ENCODE results near the gene IFNA10.
A peak's percentile ranks its signal among the peaks of the same experiment; 100 is the strongest.
"Not testable (repeated sequence)": the region's sequence is repeated elsewhere in the genome, so short reads cannot be mapped to it uniquely, and the experiment has no call there.

The IFNA10 gene

GRCh38 chr9:21207043-21207442 is at the start of gene IFNA10:
TSS of gene IFNA10 (minus strand) at chr9:21207143. CDS start at chr9:21207097, 46 bp downstream.
- H3K9me3 ChIP-seq (ENCODE audit: insufficient read depth, low read length); H3K4me1 ChIP-seq (ENCODE audit: insufficient read depth, insufficient read length); H3K9ac ChIP-seq (ENCODE audit: insufficient read length, low read depth); DNase-seq (ENCODE audit: low read depth, low spot score); H3K36me3 ChIP-seq (ENCODE audit: insufficient read depth, insufficient read length, low read length); H3K4me3 ChIP-seq (ENCODE audit: insufficient read length, low read depth); H3K27me3 ChIP-seq (ENCODE audit: insufficient read depth, insufficient read length): not testable (repeated sequence)

GRCh38 chr9:21255538-21256212 is 48.7 kb upstream of the IFNA10 start:
- TF ChIP-seq SUZ12 (IDR thresholded peaks at IDR 0.05; ENCODE audit: extremely low read depth, insufficient read depth, insufficient read length) (no peak), ZNF274 (IDR thresholded peaks at IDR 0.05; ENCODE audit: low read depth, low read length) (no peak), YY1 (IDR thresholded peaks at IDR 0.05; ENCODE audit: insufficient read depth, insufficient read length) (no peak)
- DNase-seq (ENCODE audit: low read depth, low spot score), result no peak
- Histone ChIP-seq H3K4me1 (ENCODE audit: insufficient read depth, insufficient read length) (peaks cover 2% of the 10 kb centered on the region), H3K9me3 (ENCODE audit: insufficient read depth, low read length) (peaks cover 19% of the 10 kb centered on the region), H3K27me3 (ENCODE audit: insufficient read depth, insufficient read length) (no peaks in the 10 kb centered on the region), H3K4me3 (ENCODE audit: insufficient read length, low read depth) (no peak overlapping the region), H3K36me3 (ENCODE audit: insufficient read depth, insufficient read length, low read length) (no peaks in the 10 kb centered on the region), H3K9ac (ENCODE audit: insufficient read length, low read depth) (no peak overlapping the region)

GRCh38 chr9:21252721-21253547 is 46.0 kb upstream of the IFNA10 start:
- H3K27me3 ChIP-seq (ENCODE audit: insufficient read depth, insufficient read length), result no peaks in the 10 kb centered on the region
- TF ChIP-seq YY1 (IDR thresholded peaks at IDR 0.05; ENCODE audit: insufficient read depth, insufficient read length), result no peak
- no peak for TF ChIP-seq ZNF274 (IDR thresholded peaks at IDR 0.05; ENCODE audit: low read depth, low read length)
- no peak for TF ChIP-seq SUZ12 (IDR thresholded peaks at IDR 0.05; ENCODE audit: extremely low read depth, insufficient read depth, insufficient read length)
- H3K9me3 ChIP-seq (ENCODE audit: insufficient read depth, low read length), result peaks cover 6% of the 10 kb centered on the region
- no peak overlapping the region for H3K9ac ChIP-seq (ENCODE audit: insufficient read length, low read depth)
- H3K4me3 ChIP-seq (ENCODE audit: insufficient read length, low read depth), result no peak overlapping the region
- peaks cover 2% of the 10 kb centered on the region for H3K4me1 ChIP-seq (ENCODE audit: insufficient read depth, insufficient read length)
- peak; percentile 22 for DNase-seq (ENCODE audit: low read depth, low spot score)
- no peaks in the 10 kb centered on the region for H3K36me3 ChIP-seq (ENCODE audit: insufficient read depth, insufficient read length, low read length)

GRCh38 chr9:21251638-21252037 is 44.7 kb upstream of the IFNA10 start:
- no peaks in the 10 kb centered on the region for H3K36me3 ChIP-seq (ENCODE audit: insufficient read depth, insufficient read length, low read length)
- TF ChIP-seq YY1 (IDR thresholded peaks at IDR 0.05; ENCODE audit: insufficient read depth, insufficient read length), result no peak
- no peak for TF ChIP-seq SUZ12 (IDR thresholded peaks at IDR 0.05; ENCODE audit: extremely low read depth, insufficient read depth, insufficient read length)
- no peaks in the 10 kb centered on the region for H3K9me3 ChIP-seq (ENCODE audit: insufficient read depth, low read length)
- no peak for DNase-seq (ENCODE audit: low read depth, low spot score)
- no peak overlapping the region for H3K4me3 ChIP-seq (ENCODE audit: insufficient read length, low read depth)
- peaks cover 2% of the 10 kb centered on the region for H3K4me1 ChIP-seq (ENCODE audit: insufficient read depth, insufficient read length)
- no peak overlapping the region for H3K9ac ChIP-seq (ENCODE audit: insufficient read length, low read depth)
- no peaks in the 10 kb centered on the region for H3K27me3 ChIP-seq (ENCODE audit: insufficient read depth, insufficient read length)

- H3K27me3 ChIP-seq (ENCODE audit: insufficient read depth, insufficient read length), result no peaks in the 10 kb centered on the region
- H3K4me3 ChIP-seq (ENCODE audit: insufficient read length, low read depth), result no peak overlapping the region
- no peaks in the 10 kb centered on the region for H3K36me3 ChIP-seq (ENCODE audit: insufficient read depth, insufficient read length, low read length)
- H3K9me3 ChIP-seq (ENCODE audit: insufficient read depth, low read length), result no peaks in the 10 kb centered on the region
- no peak for DNase-seq (ENCODE audit: low read depth, low spot score)
- TF ChIP-seq YY1 (IDR thresholded peaks at IDR 0.05; ENCODE audit: insufficient read depth, insufficient read length) (no peak), ZNF274 (IDR thresholded peaks at IDR 0.05; ENCODE audit: low read depth, low read length) (no peak), SUZ12 (IDR thresholded peaks at IDR 0.05; ENCODE audit: extremely low read depth, insufficient read depth, insufficient read length) (no peak)
- H3K4me1 ChIP-seq (ENCODE audit: insufficient read depth, insufficient read length), result peaks cover 2% of the 10 kb centered on the region
- no peak overlapping the region for H3K9ac ChIP-seq (ENCODE audit: insufficient read length, low read depth)
These were observed 44.2 kb upstream of the IFNA10 start for GRCh38 chr9:21251190-21251589.

GRCh38 chr9:21244836-21245235 is 37.9 kb upstream of the IFNA10 start:
- no peaks in the 10 kb centered on the region for H3K36me3 ChIP-seq (ENCODE audit: insufficient read depth, insufficient read length, low read length)
- H3K4me3 ChIP-seq (ENCODE audit: insufficient read length, low read depth), result no peak overlapping the region
- H3K4me1 ChIP-seq (ENCODE audit: insufficient read depth, insufficient read length), result no peaks in the 10 kb centered on the region
- no peaks in the 10 kb centered on the region for H3K27me3 ChIP-seq (ENCODE audit: insufficient read depth, insufficient read length)
- no peak overlapping the region for H3K9ac ChIP-seq (ENCODE audit: insufficient read length, low read depth)
- TF ChIP-seq ZNF274 (IDR thresholded peaks at IDR 0.05; ENCODE audit: low read depth, low read length) (no peak), SUZ12 (IDR thresholded peaks at IDR 0.05; ENCODE audit: extremely low read depth, insufficient read depth, insufficient read length) (no peak), YY1 (IDR thresholded peaks at IDR 0.05; ENCODE audit: insufficient read depth, insufficient read length) (no peak)
- H3K9me3 ChIP-seq (ENCODE audit: insufficient read depth, low read length), result no peaks in the 10 kb centered on the region
- no peak for DNase-seq (ENCODE audit: low read depth, low spot score)

- Histone ChIP-seq H3K9ac (ENCODE audit: insufficient read length, low read depth) (no peak within 1 kb of the TSS), H3K4me3 (ENCODE audit: insufficient read length, low read depth) (no peak within 1 kb of the TSS), H3K36me3 (ENCODE audit: insufficient read depth, insufficient read length, low read length) (no peaks in the 10 kb centered on the region), H3K27me3 (ENCODE audit: insufficient read depth, insufficient read length) (no peaks in the 10 kb centered on the region), H3K9me3 (ENCODE audit: insufficient read depth, low read length) (no peaks in the 10 kb centered on the region), H3K4me1 (ENCODE audit: insufficient read depth, insufficient read length) (no peaks in the 10 kb centered on the region)
- DNase-seq (ENCODE audit: low read depth, low spot score), result no peak
- no peak for TF ChIP-seq YY1 (IDR thresholded peaks at IDR 0.05; ENCODE audit: insufficient read depth, insufficient read length)
- no peak for TF ChIP-seq SUZ12 (IDR thresholded peaks at IDR 0.05; ENCODE audit: extremely low read depth, insufficient read depth, insufficient read length)
These were observed 33.0 kb upstream of the IFNA10 start, which contains the start of gene IFNA14 for GRCh38 chr9:21239911-21240310. TSS of gene IFNA14 (minus strand) at chr9:21240005. CDS start at chr9:21239935, 70 bp downstream.

- H3K9ac ChIP-seq (ENCODE audit: insufficient read length, low read depth); DNase-seq (ENCODE audit: low read depth, low spot score); H3K36me3 ChIP-seq (ENCODE audit: insufficient read depth, insufficient read length, low read length); H3K4me3 ChIP-seq (ENCODE audit: insufficient read length, low read depth); H3K27me3 ChIP-seq (ENCODE audit: insufficient read depth, insufficient read length); H3K4me1 ChIP-seq (ENCODE audit: insufficient read depth, insufficient read length); H3K9me3 ChIP-seq (ENCODE audit: insufficient read depth, low read length): not testable (repeated sequence)
These were observed 29.4 kb upstream of the IFNA10 start for GRCh38 chr9:21236360-21236714.

GRCh38 chr9:21235468-21236359 is 28.8 kb upstream of the IFNA10 start:
- DNase-seq (ENCODE audit: low read depth, low spot score); H3K4me1 ChIP-seq (ENCODE audit: insufficient read depth, insufficient read length); H3K27me3 ChIP-seq (ENCODE audit: insufficient read depth, insufficient read length); H3K36me3 ChIP-seq (ENCODE audit: insufficient read depth, insufficient read length, low read length); H3K4me3 ChIP-seq (ENCODE audit: insufficient read length, low read depth); H3K9me3 ChIP-seq (ENCODE audit: insufficient read depth, low read length); H3K9ac ChIP-seq (ENCODE audit: insufficient read length, low read depth): not testable (repeated sequence)
